ENCODE results near the gene FAM124A. TPM values are rescaled to one million over a fixed set of nuclear protein-coding genes. Genes with fewer than 3 reads are reported as not detected.

Gene FAM124A
- total RNA-seq, 6 donors from 2014 or later: 2.3 to 7.1 (median 3.8) TPM

DNA sequence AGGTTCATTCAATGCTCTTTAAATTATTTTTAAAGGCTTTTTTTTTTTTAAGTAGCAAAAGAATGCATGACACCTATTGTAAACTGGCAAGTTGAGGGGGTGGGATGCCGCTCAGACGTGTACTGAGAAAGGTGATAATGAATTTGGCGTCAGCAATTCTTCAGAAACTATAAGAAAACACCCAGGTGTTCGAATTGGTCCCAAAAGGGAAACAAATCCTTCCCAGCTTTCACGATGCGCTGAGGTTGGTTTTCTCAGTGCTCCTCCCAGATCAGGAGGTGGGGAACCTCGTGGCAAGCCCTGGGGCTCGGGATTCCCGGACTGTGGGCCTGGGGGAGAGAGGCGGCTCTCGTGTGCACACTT lies 543 bp upstream of the FAM124A start:
- no peak for DNase-seq
- H3K4me3 ChIP-seq: peak overlapping the region; percentile 67 to 87 (median 81)
- no peak for TF ChIP-seq EP300 (IDR thresholded peaks at IDR 0.05)
- TF ChIP-seq POLR2AphosphoS5 (IDR thresholded peaks at IDR 0.05): no peak
- no peak for TF ChIP-seq POLR2A (IDR thresholded peaks at IDR 0.05)
- TF ChIP-seq, protein P1, sequence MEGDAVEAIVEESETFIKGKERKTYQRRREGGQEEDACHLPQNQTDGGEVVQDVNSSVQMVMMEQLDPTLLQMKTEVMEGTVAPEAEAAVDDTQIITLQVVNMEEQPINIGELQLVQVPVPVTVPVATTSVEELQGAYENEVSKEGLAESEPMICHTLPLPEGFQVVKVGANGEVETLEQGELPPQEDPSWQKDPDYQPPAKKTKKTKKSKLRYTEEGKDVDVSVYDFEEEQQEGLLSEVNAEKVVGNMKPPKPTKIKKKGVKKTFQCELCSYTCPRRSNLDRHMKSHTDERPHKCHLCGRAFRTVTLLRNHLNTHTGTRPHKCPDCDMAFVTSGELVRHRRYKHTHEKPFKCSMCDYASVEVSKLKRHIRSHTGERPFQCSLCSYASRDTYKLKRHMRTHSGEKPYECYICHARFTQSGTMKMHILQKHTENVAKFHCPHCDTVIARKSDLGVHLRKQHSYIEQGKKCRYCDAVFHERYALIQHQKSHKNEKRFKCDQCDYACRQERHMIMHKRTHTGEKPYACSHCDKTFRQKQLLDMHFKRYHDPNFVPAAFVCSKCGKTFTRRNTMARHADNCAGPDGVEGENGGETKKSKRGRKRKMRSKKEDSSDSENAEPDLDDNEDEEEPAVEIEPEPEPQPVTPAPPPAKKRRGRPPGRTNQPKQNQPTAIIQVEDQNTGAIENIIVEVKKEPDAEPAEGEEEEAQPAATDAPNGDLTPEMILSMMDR (IDR thresholded peaks at IDR 0.05): no peak
- no peak overlapping the region for H3K27ac ChIP-seq
- no peaks in the 10 kb centered on the region for H3K9me3 ChIP-seq
- H3K4me1 ChIP-seq: peaks cover 4 to 19% (median 6%) of the 10 kb centered on the region in 4 donors
- no peak for ATAC-seq (ENCODE audit: low FRiP score in 2 of 2)
- no peaks in the 10 kb centered on the region for H3K27me3 ChIP-seq
- WGBS, 2 donors: 2 to 4% methylated on average over 11 of the region's 11 CpGs
- H3K36me3 ChIP-seq: no peaks in the 10 kb centered on the region

- ATAC-seq (ENCODE audit: low FRiP score in 2 of 2) (peak in 1 of 2 donors; percentile 32), DNase-seq (no peak)
- H3K36me3 ChIP-seq: no peaks in the 10 kb centered on the region
- H3K4me1 ChIP-seq: peaks cover 4 to 19% (median 6%) of the 10 kb centered on the region in 4 donors
- no peak for TF ChIP-seq POLR2A (IDR thresholded peaks at IDR 0.05)
- TF ChIP-seq POLR2AphosphoS5 (IDR thresholded peaks at IDR 0.05): no peak
- TF ChIP-seq, protein P1 (IDR thresholded peaks at IDR 0.05): no peak
- no peak for TF ChIP-seq EP300 (IDR thresholded peaks at IDR 0.05)
- WGBS, 2 donors: 20 to 33% methylated on average over 19 to 33 of the region's 34 CpGs
- no peaks in the 10 kb centered on the region for H3K9me3 ChIP-seq
- H3K4me3 ChIP-seq: peak overlapping the region; percentile 76 to 94 (median 86)
- H3K27me3 ChIP-seq: no peaks in the 10 kb centered on the region
- peak overlapping the region; percentile 11 to 87 (median 58) for H3K27ac ChIP-seq
Measured at GRCh38 chr13:51222686-51223559, 725 bp downstream of the FAM124A start.

DNA sequence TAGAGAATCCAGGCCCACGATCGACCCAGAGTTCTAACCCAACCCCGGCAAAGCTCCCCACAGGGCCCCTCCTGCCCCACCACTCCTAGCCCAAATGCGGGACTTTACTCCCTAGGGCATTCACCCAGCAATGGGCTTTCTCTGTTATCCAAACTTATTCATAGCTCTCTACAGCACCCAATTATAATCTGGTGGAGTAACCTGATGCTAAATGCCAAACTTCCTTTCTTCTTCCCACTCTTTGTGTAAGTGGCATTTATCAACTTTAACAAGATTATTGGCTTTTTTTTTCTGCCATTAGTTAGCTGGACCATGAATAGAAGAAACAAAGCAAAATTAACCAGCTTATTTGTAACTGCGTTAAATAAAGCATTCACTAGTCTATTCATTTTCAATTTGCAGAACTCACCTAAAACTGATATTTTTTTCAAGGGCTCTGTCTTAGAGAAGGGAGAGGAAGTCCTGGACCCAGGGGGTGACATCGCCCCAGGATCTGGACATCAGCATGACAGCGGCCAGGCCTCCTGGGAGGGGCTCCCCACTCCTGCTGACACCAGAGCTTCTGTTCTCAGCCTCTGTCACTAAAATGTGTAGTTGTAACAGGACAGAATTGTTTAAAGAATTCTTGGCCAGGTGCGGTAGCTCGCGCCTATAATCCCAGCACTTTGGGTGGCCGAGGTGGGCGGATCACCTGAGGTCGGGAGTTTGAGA lies 1.5 kb downstream of the FAM124A start:
- Histone ChIP-seq H3K4me3 (peak overlapping the region in 2 of 4 donors; percentile 76 to 86), H3K9me3 (no peaks in the 10 kb centered on the region), H3K27ac (peak overlapping the region in 2 of 4 donors; percentile 80 to 87), H3K27me3 (no peaks in the 10 kb centered on the region), H3K36me3 (no peaks in the 10 kb centered on the region), H3K4me1 (peaks cover 4 to 19% (median 6%) of the 10 kb centered on the region in 4 donors)
- no peak for DNase-seq
- no peak for ATAC-seq (ENCODE audit: low FRiP score in 2 of 2)
- WGBS, 2 donors: 83 to 84% methylated on average over 13 of the region's 13 CpGs
- TF ChIP-seq POLR2A (IDR thresholded peaks at IDR 0.05) (no peak), POLR2AphosphoS5 (IDR thresholded peaks at IDR 0.05) (no peak), EP300 (IDR thresholded peaks at IDR 0.05) (no peak)
- TF ChIP-seq, protein P1 (IDR thresholded peaks at IDR 0.05): no peak

GRCh38 chr13:51225029-51225428 lies 2.8 kb downstream of the FAM124A start:
- ATAC-seq (ENCODE audit: low FRiP score in 2 of 2) (no peak), DNase-seq (no peak)
- H3K4me3 ChIP-seq: no peak overlapping the region
- no peaks in the 10 kb centered on the region for H3K9me3 ChIP-seq
- H3K27ac ChIP-seq: no peak overlapping the region
- no peaks in the 10 kb centered on the region for H3K36me3 ChIP-seq
- TF ChIP-seq, protein P1 (IDR thresholded peaks at IDR 0.05): no peak
- no peak for TF ChIP-seq POLR2AphosphoS5 (IDR thresholded peaks at IDR 0.05)
- no peak for TF ChIP-seq EP300 (IDR thresholded peaks at IDR 0.05)
- TF ChIP-seq POLR2A (IDR thresholded peaks at IDR 0.05): no peak
- H3K27me3 ChIP-seq: no peaks in the 10 kb centered on the region
- H3K4me1 ChIP-seq: peaks cover 6 to 22% (median 8%) of the 10 kb centered on the region in 4 donors

All from upper lobe of left lung (tissue), 6 donors.